ENCODE measurements around the gene PPP2R5D. TPM values are rescaled to one million over a fixed set of nuclear protein-coding genes. Genes with fewer than 3 reads are reported as not detected.

The PPP2R5D gene
- total and polyA plus RNA-seq, 9 of the 15 experiments (the other 6 are each of a cell fraction or from before 2014, with no cell fraction given): 1.3 to 96.1 (median 38.4) TPM

DNA sequence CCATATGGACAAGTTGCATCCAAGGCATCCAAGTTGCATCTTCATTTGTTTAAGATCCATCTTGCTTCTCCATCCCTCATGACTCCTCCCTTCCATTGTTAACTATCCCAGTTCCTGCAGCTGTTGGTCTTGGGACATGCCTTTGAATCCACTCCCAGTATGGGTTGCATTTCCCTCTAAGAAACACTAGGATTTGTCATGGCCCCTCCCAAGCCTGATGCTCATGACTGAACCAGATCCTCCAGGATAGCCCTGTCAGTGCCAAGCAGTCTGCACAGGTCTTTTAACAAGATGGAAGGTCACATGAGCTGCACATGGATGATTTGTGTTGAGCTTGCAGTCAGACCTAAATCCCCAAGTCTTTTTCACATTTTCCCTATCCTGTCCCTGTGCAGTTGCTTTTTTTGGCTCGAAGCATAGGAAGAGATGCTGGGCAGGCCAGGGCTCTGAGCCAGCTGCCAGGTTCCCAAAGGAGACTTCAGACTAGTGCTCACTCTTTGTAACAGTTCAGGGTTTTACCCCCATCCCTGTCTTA, 4.2 kb downstream of the PPP2R5D start:
- FAIRE-seq: no peak
- peaks cover 43% of the 10 kb centered on the region for H3K36me3 ChIP-seq (ENCODE audit: control insufficient read depth, insufficient read depth, low read length)
- ATAC-seq: no peak
- H3K27me3 ChIP-seq (ENCODE audit: control insufficient read depth in 2 of 2, insufficient read depth in 2 of 2, low read length in 2 of 2): no peaks in the 10 kb centered on the region
- no peak overlapping the region for H3K9ac ChIP-seq (ENCODE audit: insufficient read depth in 1 of 2, low read depth in 2 of 2, low read length in 2 of 2)
- peaks cover 11% of the 10 kb centered on the region for H4K20me1 ChIP-seq (replicated peaks; ENCODE audit: control insufficient read depth, insufficient read depth, low read length)
- H2AFZ ChIP-seq (ENCODE audit: low read depth, low read length): no peak overlapping the region
- H3K9me3 ChIP-seq (replicated peaks; ENCODE audit: control insufficient read depth, insufficient read depth, low read depth, low read length): no peaks in the 10 kb centered on the region
- H3K4me2 ChIP-seq (ENCODE audit: insufficient read depth, low read length): no peak overlapping the region
- in situ Hi-C loops (cut with MboI) (no loop called here), intact Hi-C loops (cut with micrococcal nuclease) (no loop called here)
- H3K9me1 ChIP-seq (ENCODE audit: control insufficient read depth, insufficient read depth, low read length): peaks cover 12% of the 10 kb centered on the region
- WGBS (ENCODE audit: insufficient coverage, low coverage, missing lambda C conversion rate): 92% methylated on average over 1 of the region's 1 CpG
- H3K4me3 ChIP-seq: no peak overlapping the region
- H3K4me1 ChIP-seq (replicated peaks in 1 of 2; ENCODE audit: control insufficient read depth in 2 of 2, insufficient read depth in 2 of 2, low read length in 2 of 2): peaks cover 32 to 33% of the 10 kb centered on the region in 2 experiments
- no peak for DNase-seq (ENCODE audit: extremely low read depth in 1 of 4, low spot score in 3 of 4)
- ChIA-PET POLR2A (interaction anchor here (0.5 to 2.1 kb wide), 10 partner anchors 10 to 502 kb away, joined by 3 to 18 read pairs (median 5); partner anchors contain the start of genes CUL7, KLHDC3, MEA1 and PEX6), CTCF (ENCODE audit: low intra/inter-chr PET ratio) (no interaction called here)
- no peak overlapping the region for H3K27ac ChIP-seq (ENCODE audit: extremely low read depth, low read depth, low read length)
- no peak for TF ChIP-seq RBFOX2 (IDR thresholded peaks at IDR 0.05; ENCODE audit: low read depth, low read length)
- TF ChIP-seq, protein P1, sequence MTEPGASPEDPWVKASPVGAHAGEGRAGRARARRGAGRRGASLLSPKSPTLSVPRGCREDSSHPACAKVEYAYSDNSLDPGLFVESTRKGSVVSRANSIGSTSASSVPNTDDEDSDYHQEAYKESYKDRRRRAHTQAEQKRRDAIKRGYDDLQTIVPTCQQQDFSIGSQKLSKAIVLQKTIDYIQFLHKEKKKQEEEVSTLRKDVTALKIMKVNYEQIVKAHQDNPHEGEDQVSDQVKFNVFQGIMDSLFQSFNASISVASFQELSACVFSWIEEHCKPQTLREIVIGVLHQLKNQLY (CRISPR knock-in tag; conservative IDR thresholded peaks at IDR 0.05): no peak
- no peak for TF ChIP-seq JUND (IDR thresholded peaks at IDR 0.05; ENCODE audit: borderline replicate concordance, low read depth, low read length)
- TF ChIP-seq JUND (tag; IDR thresholded peaks at IDR 0.05; ENCODE audit: borderline replicate concordance, low read depth, low read length): no peak
- TF ChIP-seq YBX1 (IDR thresholded peaks at IDR 0.05): no peak
- no peak for TF ChIP-seq ZNF764 (CRISPR knock-in tag; IDR thresholded peaks at IDR 0.05; ENCODE audit: low read depth)
- TF ChIP-seq SAFB2 (IDR thresholded peaks at IDR 0.05; ENCODE audit: borderline replicate concordance, low read depth, low read length, severe bottlenecking): no peak
- TF ChIP-seq NCOA2 (IDR thresholded peaks at IDR 0.05; ENCODE audit: partially characterized antibody in 2 of 2): no peak
- TF ChIP-seq, protein P2, sequence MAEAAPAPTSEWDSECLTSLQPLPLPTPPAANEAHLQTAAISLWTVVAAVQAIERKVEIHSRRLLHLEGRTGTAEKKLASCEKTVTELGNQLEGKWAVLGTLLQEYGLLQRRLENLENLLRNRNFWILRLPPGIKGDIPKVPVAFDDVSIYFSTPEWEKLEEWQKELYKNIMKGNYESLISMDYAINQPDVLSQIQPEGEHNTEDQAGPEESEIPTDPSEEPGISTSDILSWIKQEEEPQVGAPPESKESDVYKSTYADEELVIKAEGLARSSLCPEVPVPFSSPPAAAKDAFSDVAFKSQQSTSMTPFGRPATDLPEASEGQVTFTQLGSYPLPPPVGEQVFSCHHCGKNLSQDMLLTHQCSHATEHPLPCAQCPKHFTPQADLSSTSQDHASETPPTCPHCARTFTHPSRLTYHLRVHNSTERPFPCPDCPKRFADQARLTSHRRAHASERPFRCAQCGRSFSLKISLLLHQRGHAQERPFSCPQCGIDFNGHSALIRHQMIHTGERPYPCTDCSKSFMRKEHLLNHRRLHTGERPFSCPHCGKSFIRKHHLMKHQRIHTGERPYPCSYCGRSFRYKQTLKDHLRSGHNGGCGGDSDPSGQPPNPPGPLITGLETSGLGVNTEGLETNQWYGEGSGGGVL (CRISPR knock-in tag; IDR thresholded peaks at IDR 0.05): no peak
- TF ChIP-seq PPARD (CRISPR knock-in tag; IDR thresholded peaks at IDR 0.05): no peak
- no peak for TF ChIP-seq NR4A1 (CRISPR knock-in tag; IDR thresholded peaks at IDR 0.05)
- no peak for TF ChIP-seq NR4A1 (tag; IDR thresholded peaks at IDR 0.05)
- no peak for TF ChIP-seq CHCHD3 (CRISPR knock-in tag; IDR thresholded peaks at IDR 0.05)
- TF ChIP-seq ZNF347 (CRISPR knock-in tag; IDR thresholded peaks at IDR 0.05; ENCODE audit: low read depth): no peak
- TF ChIP-seq ZNF282 (CRISPR knock-in tag; IDR thresholded peaks at IDR 0.05): no peak
- no peak for TF ChIP-seq OTX1 (CRISPR knock-in tag; IDR thresholded peaks at IDR 0.05)
- H3K79me2 ChIP-seq (ENCODE audit: control insufficient read depth, insufficient read depth, low read length): peaks cover 30% of the 10 kb centered on the region
- no TSS peak for BruUV-seq (replicated peaks)

All from K562 (cell line).